MM.1S (cell line): Measurements from ENCODE around the gene DAAM1.

Experiments
- DNase-seq: peaks from one replicate; pipeline ENCODE4 v3.0.0-alpha.2; 2015
- H2AFZ ChIP-seq: fragments of 300-600 bp; sonication (generic); 2 replicates; pipeline ENCODE4 v1.6.0; 2016; ENCODE audit warnings: antibody characterized with exemption, low read length
- H3F3A ChIP-seq: fragments of 300-600 bp; sonication (generic); 2 replicates; pipeline ENCODE4 v1.6.1; 2016; ENCODE audit warnings: mild to moderate bottlenecking, antibody characterized with exemption, low read length, moderate library complexity, mixed read lengths; ENCODE audit not compliant: insufficient read depth
- H3K27ac ChIP-seq: fragments of 300-600 bp; sonication (generic); 2 replicates; pipeline ENCODE4 v1.5.1; 2016; ENCODE audit warnings: mild to moderate bottlenecking, low read length
- H3K27me3 ChIP-seq: fragments of 300-600 bp; sonication (generic); replicated peaks from 2 replicates; pipeline ENCODE4 v1.6.0; 2016; ENCODE audit warnings: low read length; ENCODE audit not compliant: insufficient read depth
- H3K36me3 ChIP-seq: fragments of 300-600 bp; sonication (generic); replicated peaks from 2 replicates; pipeline ENCODE4 v1.6.1; 2016; ENCODE audit warnings: mild to moderate bottlenecking, low read length, mixed read lengths; ENCODE audit not compliant: insufficient read depth
- H3K4me1 ChIP-seq: fragments of 300-600 bp; sonication (generic); 2 replicates; pipeline ENCODE4 v1.6.1; 2016; ENCODE audit warnings: low read length, mixed read lengths
- H3K4me2 ChIP-seq: fragments of 300-600 bp; sonication (generic); 2 replicates; pipeline ENCODE4 v1.6.0; 2016; ENCODE audit warnings: low read depth, low read length
- H3K4me3 ChIP-seq: fragments of 300-600 bp; sonication (generic); 2 replicates; pipeline ENCODE4 v1.5.1; 2016; ENCODE audit warnings: low read length, mixed read lengths
- H3K79me2 ChIP-seq: fragments of 300-600 bp; sonication (generic); 2 replicates; pipeline ENCODE4 v1.6.1; 2016; ENCODE audit warnings: mixed run types, low read length, mixed read lengths
- H3K9ac ChIP-seq: fragments of 300-600 bp; sonication (generic); 2 replicates; pipeline ENCODE4 v1.6.1; 2016; ENCODE audit warnings: low read length, mixed read lengths
- H3K9me2 ChIP-seq: fragments of 300-600 bp; sonication (generic); replicated peaks from 2 replicates; pipeline ENCODE4 v1.6.1; 2016; ENCODE audit warnings: mild to moderate bottlenecking, low read length, mixed read lengths; ENCODE audit not compliant: insufficient read depth
- H3K9me3 ChIP-seq: fragments of 300-600 bp; sonication (generic); replicated peaks from 2 replicates; pipeline ENCODE4 v1.6.1; 2016; ENCODE audit warnings: mild to moderate bottlenecking, low read length, mixed read lengths; ENCODE audit not compliant: insufficient read depth
- H4K20me1 ChIP-seq: fragments of 300-600 bp; sonication (generic); 2 replicates; pipeline ENCODE4 v1.6.1; 2016; ENCODE audit warnings: mild to moderate bottlenecking, low read length, moderate library complexity, mixed read lengths; ENCODE audit not compliant: insufficient read depth
- CTCF ChIP-seq: fragments of 300-600 bp; sonication (generic); IDR thresholded peaks from 2 replicates; pipeline ENCODE4 v1.5.1; 2016; ENCODE audit warnings: antibody characterized with exemption, low read length, mixed read lengths
- EZH2 ChIP-seq: fragments of 300-600 bp; sonication (generic); optimal IDR thresholded peaks from 2 replicates; pipeline ENCODE3; 2017; ENCODE audit warnings: low read depth, mild to moderate bottlenecking, antibody characterized with exemption, low read length, mixed read lengths
- EZH2phosphoT487 ChIP-seq: fragments of 300-600 bp; sonication (generic); IDR thresholded peaks from 2 replicates; pipeline ENCODE4 v1.6.1; 2018; ENCODE audit warnings: antibody characterized with exemption, low read length

Gene DAAM1

GRCh38 chr14:59265808-59266207 lies 77.3 kb downstream of the DAAM1 start:
- Histone ChIP-seq H3K79me2 (no peaks in the 10 kb centered on the region), H3K27ac (no peak overlapping the region), H3K4me2 (no peak overlapping the region), H3K27me3 (no peaks in the 10 kb centered on the region), H3K9me3 (no peaks in the 10 kb centered on the region), H3K4me1 (no peaks in the 10 kb centered on the region), H3K9ac (no peak overlapping the region), H3K9me2 (no peaks in the 10 kb centered on the region), H4K20me1 (no peaks in the 10 kb centered on the region), H3K36me3 (no peaks in the 10 kb centered on the region), H2AFZ (no peak overlapping the region), H3F3A (no peaks in the 10 kb centered on the region), H3K4me3 (no peak overlapping the region)
- TF ChIP-seq EZH2 (no peak), EZH2phosphoT487 (no peak), CTCF (no peak)
- DNase-seq: no peak

GRCh38 chr14:59267046-59267445 lies 78.6 kb downstream of the DAAM1 start:
- Histone ChIP-seq H3K9ac (no peak overlapping the region), H3K4me3 (no peak overlapping the region), H3K9me3 (no peaks in the 10 kb centered on the region), H4K20me1 (no peaks in the 10 kb centered on the region), H3K27me3 (no peaks in the 10 kb centered on the region), H3K79me2 (no peaks in the 10 kb centered on the region), H3F3A (no peaks in the 10 kb centered on the region), H3K27ac (no peak overlapping the region), H3K4me2 (no peak overlapping the region), H3K36me3 (no peaks in the 10 kb centered on the region), H3K4me1 (no peaks in the 10 kb centered on the region), H3K9me2 (no peaks in the 10 kb centered on the region), H2AFZ (no peak overlapping the region)
- no peak for DNase-seq
- TF ChIP-seq EZH2: no peak
- no peak for TF ChIP-seq CTCF
- no peak for TF ChIP-seq EZH2phosphoT487

DNA sequence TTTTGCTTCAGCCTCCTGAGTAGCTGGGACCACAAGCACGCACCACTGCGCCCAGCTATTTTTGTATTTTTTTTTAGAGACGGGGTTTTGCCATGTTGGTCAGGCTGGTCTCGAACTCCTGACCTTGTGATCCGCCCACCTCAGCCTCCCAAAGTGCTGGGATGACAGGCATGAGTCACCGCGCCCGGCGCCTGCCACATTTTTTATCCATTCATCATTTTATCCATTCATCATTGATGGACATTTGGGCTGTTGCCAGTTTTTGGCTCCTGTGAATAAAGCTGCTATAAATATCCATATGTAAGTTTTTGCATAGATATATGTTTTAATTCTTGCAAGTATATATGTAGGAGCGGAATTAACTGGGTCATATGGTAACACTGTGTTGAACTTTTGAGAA lies 79.5 kb downstream of the DAAM1 start:
- H3K27me3 ChIP-seq: no peaks in the 10 kb centered on the region
- no peaks in the 10 kb centered on the region for H3K9me2 ChIP-seq
- H3F3A ChIP-seq: no peaks in the 10 kb centered on the region
- H3K4me3 ChIP-seq: no peak overlapping the region
- H2AFZ ChIP-seq: no peak overlapping the region
- no peaks in the 10 kb centered on the region for H3K36me3 ChIP-seq
- TF ChIP-seq EZH2: no peak
- no peak for TF ChIP-seq EZH2phosphoT487
- no peak for TF ChIP-seq CTCF
- DNase-seq: no peak
- H4K20me1 ChIP-seq: no peaks in the 10 kb centered on the region
- no peaks in the 10 kb centered on the region for H3K79me2 ChIP-seq
- H3K4me1 ChIP-seq: no peaks in the 10 kb centered on the region
- H3K9ac ChIP-seq: no peak overlapping the region
- no peak overlapping the region for H3K4me2 ChIP-seq
- no peaks in the 10 kb centered on the region for H3K9me3 ChIP-seq
- no peak overlapping the region for H3K27ac ChIP-seq
